ENCODE measurements around the gene UBA7. TPM values are rescaled to one million over a fixed set of nuclear protein-coding genes. Genes with fewer than 3 reads are reported as not detected.

Gene UBA7
- total RNA-seq, 2 donors from 2014 or later, result 1.0 to 3.4 TPM

GRCh38 chr3:49772703-49773102, 41.0 kb downstream of the UBA7 start:
- Histone ChIP-seq H3K4me1 (ENCODE audit: control insufficient read depth, insufficient read depth, low read length) (no peaks in the 10 kb centered on the region), H3K27me3 (ENCODE audit: control insufficient read depth, insufficient read depth, low read length, poor library complexity, severe bottlenecking) (no peaks in the 10 kb centered on the region), H3K9me3 (ENCODE audit: control insufficient read depth, low read length) (no peaks in the 10 kb centered on the region), H3K9ac (ENCODE audit: extremely low read depth, low read length, poor library complexity, severe bottlenecking) (no peak overlapping the region), H3K4me3 (ENCODE audit: low read length) (no peak overlapping the region), H3K27ac (ENCODE audit: low read depth, low read length) (no peak overlapping the region), H3K36me3 (ENCODE audit: control insufficient read depth, insufficient read depth, low read length) (peaks cover 57% of the 10 kb centered on the region)
- no peaks in the 10 kb centered on the region for H3K27me3 Mint-ChIP-seq (ENCODE audit: insufficient read depth)
- no peak for TF ChIP-seq CTCF (conservative IDR thresholded peaks at IDR 0.05)
- DNase-seq, result no peak
- peaks cover 33% of the 10 kb centered on the region for H3K36me3 Mint-ChIP-seq (ENCODE audit: low read depth)
- H3K4me1 Mint-ChIP-seq, result no peaks in the 10 kb centered on the region
- no peak overlapping the region for H3K4me3 Mint-ChIP-seq
- no peaks in the 10 kb centered on the region for H3K9me3 Mint-ChIP-seq
- H3K27ac Mint-ChIP-seq, result no peak overlapping the region
- 94 to 100% methylated on average over 2 of the region's 2 CpGs for WGBS, 2 experiments (ENCODE audit: insufficient coverage in 1 of 2, insufficient read length in 1 of 2)

- no peaks in the 10 kb centered on the region for H3K27me3 Mint-ChIP-seq (ENCODE audit: insufficient read depth)
- no peak for TF ChIP-seq CTCF (conservative IDR thresholded peaks at IDR 0.05)
- Histone ChIP-seq H3K9ac (ENCODE audit: extremely low read depth, low read length, poor library complexity, severe bottlenecking) (no peak overlapping the region), H3K9me3 (ENCODE audit: control insufficient read depth, low read length) (no peaks in the 10 kb centered on the region), H3K27me3 (ENCODE audit: control insufficient read depth, insufficient read depth, low read length, poor library complexity, severe bottlenecking) (no peaks in the 10 kb centered on the region), H3K4me3 (ENCODE audit: low read length) (no peak overlapping the region), H3K27ac (ENCODE audit: low read depth, low read length) (no peak overlapping the region), H3K4me1 (ENCODE audit: control insufficient read depth, insufficient read depth, low read length) (no peaks in the 10 kb centered on the region), H3K36me3 (ENCODE audit: control insufficient read depth, insufficient read depth, low read length) (peaks cover 51% of the 10 kb centered on the region)
- no peak for DNase-seq
- no peak overlapping the region for H3K4me3 Mint-ChIP-seq
- H3K27ac Mint-ChIP-seq, result no peak overlapping the region
- no peaks in the 10 kb centered on the region for H3K9me3 Mint-ChIP-seq
- no peaks in the 10 kb centered on the region for H3K4me1 Mint-ChIP-seq
- WGBS, 2 experiments (ENCODE audit: insufficient coverage in 1 of 2, insufficient read length in 1 of 2), result 88% methylated on average over 1 of the region's 1 CpG; no CpG with 5 or more reads in 1 of the 2 experiments
- H3K36me3 Mint-ChIP-seq (ENCODE audit: low read depth), result peaks cover 26% of the 10 kb centered on the region
These were observed 42.3 kb downstream of the UBA7 start for GRCh38 chr3:49771340-49771938.

GRCh38 chr3:49769926-49770325, 43.8 kb downstream of the UBA7 start:
- no peak for DNase-seq
- Mint-ChIP-seq H3K4me3 (no peak overlapping the region), H3K9me3 (no peaks in the 10 kb centered on the region), H3K27me3 (ENCODE audit: insufficient read depth) (no peaks in the 10 kb centered on the region), H3K27ac (no peak overlapping the region), H3K4me1 (no peaks in the 10 kb centered on the region), H3K36me3 (ENCODE audit: low read depth) (peaks cover 26% of the 10 kb centered on the region)
- Histone ChIP-seq H3K27me3 (ENCODE audit: control insufficient read depth, insufficient read depth, low read length, poor library complexity, severe bottlenecking) (no peaks in the 10 kb centered on the region), H3K36me3 (ENCODE audit: control insufficient read depth, insufficient read depth, low read length) (peaks cover 45% of the 10 kb centered on the region), H3K4me1 (ENCODE audit: control insufficient read depth, insufficient read depth, low read length) (no peaks in the 10 kb centered on the region), H3K4me3 (ENCODE audit: low read length) (no peak overlapping the region), H3K9me3 (ENCODE audit: control insufficient read depth, low read length) (no peaks in the 10 kb centered on the region), H3K9ac (ENCODE audit: extremely low read depth, low read length, poor library complexity, severe bottlenecking) (no peak overlapping the region), H3K27ac (ENCODE audit: low read depth, low read length) (no peak overlapping the region)
- TF ChIP-seq CTCF (conservative IDR thresholded peaks at IDR 0.05), result no peak

Measured in endodermal cell (in vitro differentiated cells).